HG03575 (cell line): Measurements from ENCODE around the gene USP10.
"Not testable (repeated sequence)": the region's sequence is repeated elsewhere in the genome, so short reads cannot be mapped to it uniquely, and the experiment has no call there.

Source experiments
- ATAC-seq: cut with Tn5 transposase; IDR thresholded peaks from one replicate; pipeline ENCODE4 v1.9.1; 2021; ENCODE audit not compliant: unreplicated experiment, insufficient number of reproducible peaks, low FRiP score; ENCODE audit errors: extremely low read depth

The USP10 gene

GRCh38 chr16:84690088-84690819, 9.5 kb upstream of the USP10 start:
- ATAC-seq: no peak

GRCh38 chr16:84692451-84693214, 7.2 kb upstream of the USP10 start:
- no peak for ATAC-seq

GRCh38 chr16:84693869-84694268, 5.9 kb upstream of the USP10 start:
- ATAC-seq: not testable (repeated sequence)

GRCh38 chr16:84694980-84695379, 4.8 kb upstream of the USP10 start:
- ATAC-seq: no peak

GRCh38 chr16:84699147-84699711, 571 bp upstream of the USP10 start:
- no peak for ATAC-seq

- no peak for ATAC-seq
Observed at GRCh38 chr16:84700446-84701300, 873 bp downstream of the USP10 start.

- no peak for ATAC-seq
Observed at GRCh38 chr16:84703681-84704080, 3.9 kb downstream of the USP10 start.

- no peak for ATAC-seq
Observed at GRCh38 chr16:84704253-84704652, 4.5 kb downstream of the USP10 start.

- ATAC-seq: no peak
Observed at GRCh38 chr16:84706856-84707255, 7.1 kb downstream of the USP10 start.

GRCh38 chr16:84709609-84710008, 9.8 kb downstream of the USP10 start:
- no peak for ATAC-seq

- ATAC-seq: no peak
Observed at GRCh38 chr16:84710686-84711085, 10.9 kb downstream of the USP10 start.

GRCh38 chr16:84712138-84712671, 12.4 kb downstream of the USP10 start:
- ATAC-seq: no peak

- ATAC-seq: no peak
Observed at GRCh38 chr16:84712801-84713775, 13.3 kb downstream of the USP10 start.

- ATAC-seq: no peak
Observed at GRCh38 chr16:84714028-84714427, 14.2 kb downstream of the USP10 start.

GRCh38 chr16:84715424-84715823, 15.6 kb downstream of the USP10 start:
- no peak for ATAC-seq

GRCh38 chr16:84715854-84716253, 16.1 kb downstream of the USP10 start:
- no peak for ATAC-seq

- no peak for ATAC-seq
Observed at GRCh38 chr16:84716740-84717139, 16.9 kb downstream of the USP10 start.

GRCh38 chr16:84717484-84717883, 17.7 kb downstream of the USP10 start:
- ATAC-seq: no peak
